ENCODE data around the gene MC2R. TPM values are rescaled to one million over a fixed set of nuclear protein-coding genes. Genes with fewer than 3 reads are reported as not detected.

The MC2R gene
- polyA plus RNA-seq (2013) = not detected in 2 replicates

DNA sequence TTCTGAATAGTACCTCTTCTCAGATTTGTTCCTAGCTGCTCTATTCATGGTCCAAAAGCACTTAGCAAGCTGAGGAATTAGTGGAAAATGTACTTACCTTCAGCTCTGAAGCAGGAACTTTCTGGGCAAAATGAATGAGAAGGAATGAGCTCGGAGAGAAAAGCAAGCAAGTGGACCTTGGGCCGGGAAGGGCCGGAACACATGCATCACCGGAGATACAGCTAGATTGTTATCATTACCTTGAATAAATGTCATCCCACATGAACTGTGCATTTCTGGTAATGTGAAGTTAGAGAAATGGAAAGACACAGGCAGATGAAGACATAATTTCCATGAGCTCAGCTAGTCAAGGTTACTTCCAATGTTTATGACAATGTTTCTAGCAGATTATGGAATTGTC is at the start of gene MC2R:
MC2R (minus strand) TSS at position 146 of the 400 bp plus-strand sequence. CDS start 30,018 bp downstream, outside the sequence.
- Histone ChIP-seq H2AFZ (ENCODE audit: insufficient read depth, low read length, poor library complexity) (no peak within 1 kb of the TSS), H2BK5ac (ENCODE audit: low read depth, low read length, poor library complexity) (no peak within 1 kb of the TSS), H4K12ac (ENCODE audit: low read depth, low read length) (no peak within 1 kb of the TSS), H3K4me2 (ENCODE audit: low read length) (no peak within 1 kb of the TSS), H3K4ac (ENCODE audit: low read depth, low read length) (no peak within 1 kb of the TSS), H3K14ac (ENCODE audit: low read length) (no peak within 1 kb of the TSS), H4K91ac (ENCODE audit: low read depth, low read length) (no peak within 1 kb of the TSS), H3K79me2 (ENCODE audit: control insufficient read depth, insufficient read depth, low read length, poor library complexity) (no peaks in the 10 kb centered on the region), H3K27me3 (ENCODE audit: insufficient read depth, low read length) (no peaks in the 10 kb centered on the region), H3K79me1 (ENCODE audit: low read length) (no peaks in the 10 kb centered on the region), H2BK120ac (ENCODE audit: insufficient read depth, low read length, poor library complexity) (no peak within 1 kb of the TSS), H3K9ac (ENCODE audit: low read length) (no peak within 1 kb of the TSS), H2BK12ac (ENCODE audit: low read length) (no peak within 1 kb of the TSS), H3K23ac (ENCODE audit: low read length) (no peak within 1 kb of the TSS), H3K9me3 (ENCODE audit: insufficient read depth, low read depth, low read length) (no peaks in the 10 kb centered on the region), H4K8ac (ENCODE audit: low read depth, low read length) (no peak within 1 kb of the TSS), H3K27ac (ENCODE audit: low read depth, low read length) (no peak within 1 kb of the TSS), H3K36me3 (ENCODE audit: control insufficient read depth in 1 of 2, insufficient read depth in 2 of 2, low read length in 2 of 2) (no peaks in the 10 kb centered on the region), H3K18ac (ENCODE audit: low read length) (no peak within 1 kb of the TSS), H2AK5ac (ENCODE audit: low read length) (no peak within 1 kb of the TSS), H3K4me3 (ENCODE audit: low read depth, low read length) (no peak within 1 kb of the TSS), H3K4me1 (ENCODE audit: control insufficient read depth in 1 of 2, insufficient read depth in 2 of 2, low read length in 2 of 2) (no peaks in the 10 kb centered on the region)
- no peak for DNase-seq
- no CpG with 5 or more reads among the region's 4 CpGs for WGBS (ENCODE audit: extremely low coverage, insufficient coverage, insufficient read length)

DNA sequence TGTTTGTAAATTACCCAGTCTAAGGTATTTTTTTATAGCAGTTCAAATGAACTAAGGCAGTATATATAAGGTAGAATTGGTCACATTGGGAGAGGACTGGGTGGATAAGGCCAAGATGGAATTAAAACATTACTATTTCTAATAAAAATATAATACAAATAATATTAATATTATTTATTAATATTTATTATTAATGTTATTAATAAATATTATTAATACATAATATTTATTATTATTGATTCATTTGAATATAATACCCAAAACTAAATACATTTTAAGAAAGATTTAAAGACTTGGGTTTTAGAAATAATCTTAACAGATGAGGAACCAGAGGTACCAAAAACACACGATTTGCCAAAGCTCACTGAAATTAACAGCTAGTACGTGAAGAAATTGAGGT is 30.5 kb upstream of the MC2R start:
- Histone ChIP-seq H3K9ac (ENCODE audit: low read length) (no peak overlapping the region), H2BK120ac (ENCODE audit: insufficient read depth, low read length, poor library complexity) (no peak overlapping the region), H3K27me3 (ENCODE audit: insufficient read depth, low read length) (no peaks in the 10 kb centered on the region), H4K12ac (ENCODE audit: low read depth, low read length) (no peak overlapping the region), H3K79me1 (ENCODE audit: low read length) (no peaks in the 10 kb centered on the region), H3K36me3 (ENCODE audit: control insufficient read depth in 1 of 2, insufficient read depth in 2 of 2, low read length in 2 of 2) (no peaks in the 10 kb centered on the region), H3K14ac (ENCODE audit: low read length) (no peak overlapping the region), H3K18ac (ENCODE audit: low read length) (no peak overlapping the region), H2BK12ac (ENCODE audit: low read length) (no peak overlapping the region), H3K27ac (ENCODE audit: low read depth, low read length) (no peak overlapping the region), H2BK5ac (ENCODE audit: low read depth, low read length, poor library complexity) (no peak overlapping the region), H3K9me3 (ENCODE audit: insufficient read depth, low read depth, low read length) (no peaks in the 10 kb centered on the region), H4K8ac (ENCODE audit: low read depth, low read length) (no peak overlapping the region), H3K4me2 (ENCODE audit: low read length) (no peak overlapping the region), H3K4ac (ENCODE audit: low read depth, low read length) (no peak overlapping the region), H4K91ac (ENCODE audit: low read depth, low read length) (no peak overlapping the region), H3K4me3 (ENCODE audit: low read depth, low read length) (no peak overlapping the region), H2AFZ (ENCODE audit: insufficient read depth, low read length, poor library complexity) (no peak overlapping the region), H3K23ac (ENCODE audit: low read length) (no peak overlapping the region), H2AK5ac (ENCODE audit: low read length) (no peak overlapping the region), H3K4me1 (ENCODE audit: control insufficient read depth in 1 of 2, insufficient read depth in 2 of 2, low read length in 2 of 2) (no peaks in the 10 kb centered on the region), H3K79me2 (ENCODE audit: control insufficient read depth, insufficient read depth, low read length, poor library complexity) (no peaks in the 10 kb centered on the region)
- WGBS (ENCODE audit: extremely low coverage, insufficient coverage, insufficient read length) = no CpG with 5 or more reads among the region's 2 CpGs
- DNase-seq = no peak

DNA sequence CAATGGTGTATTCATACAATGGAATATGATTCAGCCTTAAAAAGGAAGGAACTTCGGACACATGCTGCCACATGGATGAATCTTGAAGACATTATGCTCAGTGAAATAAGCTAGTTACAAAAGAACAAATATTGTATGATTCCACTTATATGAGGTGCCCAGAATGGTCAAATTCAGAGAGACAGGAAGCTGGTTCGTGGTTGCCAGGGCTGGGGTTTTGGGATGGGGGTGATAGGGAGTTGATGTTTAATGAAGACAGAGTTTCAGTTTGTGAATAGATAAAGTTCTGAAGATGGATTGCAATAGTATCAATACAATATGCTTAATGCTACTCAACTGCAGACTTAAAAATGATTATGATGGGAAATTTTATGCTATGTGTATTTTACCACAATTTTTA is 28.0 kb upstream of the MC2R start:
- Histone ChIP-seq H4K91ac (ENCODE audit: low read depth, low read length) (no peak overlapping the region), H3K18ac (ENCODE audit: low read length) (no peak overlapping the region), H3K27me3 (ENCODE audit: insufficient read depth, low read length) (no peaks in the 10 kb centered on the region)

DNA sequence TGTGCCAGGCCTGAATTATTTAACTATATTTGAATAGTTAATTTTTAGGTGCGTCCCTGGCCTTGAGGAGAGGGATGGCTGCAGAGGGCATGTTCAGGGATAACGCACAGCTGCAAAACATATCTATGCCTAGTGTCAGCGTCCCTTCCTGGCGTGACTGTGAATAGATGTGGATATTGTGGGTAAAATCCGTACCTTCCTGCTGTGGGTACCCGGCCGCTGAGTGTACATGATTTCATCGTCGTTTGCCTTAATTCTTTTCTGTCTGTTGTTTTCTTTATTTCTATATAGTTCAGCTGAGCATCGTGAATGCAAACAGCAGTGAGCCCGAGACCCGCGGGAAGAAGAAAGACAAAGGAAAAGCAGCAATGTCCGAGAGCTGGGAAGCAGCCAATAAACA is 25.0 kb upstream of the MC2R start:
- H4K12ac ChIP-seq (ENCODE audit: low read depth, low read length) = no peak overlapping the region
- H2BK120ac ChIP-seq (ENCODE audit: insufficient read depth, low read length, poor library complexity) = no peak overlapping the region
- no peak overlapping the region for H2AFZ ChIP-seq (ENCODE audit: insufficient read depth, low read length, poor library complexity)
- H3K14ac ChIP-seq (ENCODE audit: low read length) = no peak overlapping the region
- H3K9ac ChIP-seq (ENCODE audit: low read length) = no peak overlapping the region
- no peak overlapping the region for H3K23ac ChIP-seq (ENCODE audit: low read length)
- DNase-seq = no peak
- no peaks in the 10 kb centered on the region for H3K9me3 ChIP-seq (ENCODE audit: insufficient read depth, low read depth, low read length)
- no peak overlapping the region for H2BK12ac ChIP-seq (ENCODE audit: low read length)
- no peak overlapping the region for H3K18ac ChIP-seq (ENCODE audit: low read length)
- H2AK5ac ChIP-seq (ENCODE audit: low read length) = no peak overlapping the region
- H3K4me3 ChIP-seq (ENCODE audit: low read depth, low read length) = no peak overlapping the region
- H3K4me2 ChIP-seq (ENCODE audit: low read length) = no peak overlapping the region
- no peaks in the 10 kb centered on the region for H3K36me3 ChIP-seq (ENCODE audit: control insufficient read depth in 1 of 2, insufficient read depth in 2 of 2, low read length in 2 of 2)
- no peak overlapping the region for H3K27ac ChIP-seq (ENCODE audit: low read depth, low read length)
- no peak overlapping the region for H3K4ac ChIP-seq (ENCODE audit: low read depth, low read length)
- no peak overlapping the region for H4K8ac ChIP-seq (ENCODE audit: low read depth, low read length)
- no peaks in the 10 kb centered on the region for H3K4me1 ChIP-seq (ENCODE audit: control insufficient read depth in 1 of 2, insufficient read depth in 2 of 2, low read length in 2 of 2)
- no peaks in the 10 kb centered on the region for H3K27me3 ChIP-seq (ENCODE audit: insufficient read depth, low read length)
- no peak overlapping the region for H4K91ac ChIP-seq (ENCODE audit: low read depth, low read length)
- no peaks in the 10 kb centered on the region for H3K79me1 ChIP-seq (ENCODE audit: low read length)
- WGBS (ENCODE audit: extremely low coverage, insufficient coverage, insufficient read length) = no CpG with 5 or more reads among the region's 14 CpGs
- H2BK5ac ChIP-seq (ENCODE audit: low read depth, low read length, poor library complexity) = no peak overlapping the region
- H3K79me2 ChIP-seq (ENCODE audit: control insufficient read depth, insufficient read depth, low read length, poor library complexity) = no peaks in the 10 kb centered on the region

More for the DNA sequence above, 28.0 kb upstream of the MC2R start:
- DNase-seq = no peak
- Histone ChIP-seq H3K4me1 (ENCODE audit: control insufficient read depth in 1 of 2, insufficient read depth in 2 of 2, low read length in 2 of 2) (no peaks in the 10 kb centered on the region), H2BK120ac (ENCODE audit: insufficient read depth, low read length, poor library complexity) (no peak overlapping the region), H2AK5ac (ENCODE audit: low read length) (no peak overlapping the region), H2AFZ (ENCODE audit: insufficient read depth, low read length, poor library complexity) (no peak overlapping the region), H3K36me3 (ENCODE audit: control insufficient read depth in 1 of 2, insufficient read depth in 2 of 2, low read length in 2 of 2) (no peaks in the 10 kb centered on the region), H3K27ac (ENCODE audit: low read depth, low read length) (no peak overlapping the region), H3K9ac (ENCODE audit: low read length) (no peak overlapping the region), H3K9me3 (ENCODE audit: insufficient read depth, low read depth, low read length) (no peaks in the 10 kb centered on the region), H3K4ac (ENCODE audit: low read depth, low read length) (no peak overlapping the region), H3K23ac (ENCODE audit: low read length) (no peak overlapping the region), H4K12ac (ENCODE audit: low read depth, low read length) (no peak overlapping the region), H2BK12ac (ENCODE audit: low read length) (no peak overlapping the region), H3K79me1 (ENCODE audit: low read length) (no peaks in the 10 kb centered on the region), H3K4me2 (ENCODE audit: low read length) (no peak overlapping the region), H2BK5ac (ENCODE audit: low read depth, low read length, poor library complexity) (no peak overlapping the region), H4K8ac (ENCODE audit: low read depth, low read length) (no peak overlapping the region), H3K4me3 (ENCODE audit: low read depth, low read length) (no peak overlapping the region), H3K79me2 (ENCODE audit: control insufficient read depth, insufficient read depth, low read length, poor library complexity) (no peaks in the 10 kb centered on the region), H3K14ac (ENCODE audit: low read length) (no peak overlapping the region)
- WGBS (ENCODE audit: extremely low coverage, insufficient coverage, insufficient read length) = no CpG with 5 or more reads among the region's 2 CpGs
